NCI-H1417 (cell line): ENCODE results near the gene GORASP2.
"Not testable (repeated sequence)": the region's sequence is repeated elsewhere in the genome, so short reads cannot be mapped to it uniquely, and the experiment has no call there.

ENCODE experiments used
- DNase-seq, 3 experiments: peaks; one replicate each; lab custom pipeline; 2025; lab: John Stamatoyannopoulos, UW

The GORASP2 gene

DNA sequence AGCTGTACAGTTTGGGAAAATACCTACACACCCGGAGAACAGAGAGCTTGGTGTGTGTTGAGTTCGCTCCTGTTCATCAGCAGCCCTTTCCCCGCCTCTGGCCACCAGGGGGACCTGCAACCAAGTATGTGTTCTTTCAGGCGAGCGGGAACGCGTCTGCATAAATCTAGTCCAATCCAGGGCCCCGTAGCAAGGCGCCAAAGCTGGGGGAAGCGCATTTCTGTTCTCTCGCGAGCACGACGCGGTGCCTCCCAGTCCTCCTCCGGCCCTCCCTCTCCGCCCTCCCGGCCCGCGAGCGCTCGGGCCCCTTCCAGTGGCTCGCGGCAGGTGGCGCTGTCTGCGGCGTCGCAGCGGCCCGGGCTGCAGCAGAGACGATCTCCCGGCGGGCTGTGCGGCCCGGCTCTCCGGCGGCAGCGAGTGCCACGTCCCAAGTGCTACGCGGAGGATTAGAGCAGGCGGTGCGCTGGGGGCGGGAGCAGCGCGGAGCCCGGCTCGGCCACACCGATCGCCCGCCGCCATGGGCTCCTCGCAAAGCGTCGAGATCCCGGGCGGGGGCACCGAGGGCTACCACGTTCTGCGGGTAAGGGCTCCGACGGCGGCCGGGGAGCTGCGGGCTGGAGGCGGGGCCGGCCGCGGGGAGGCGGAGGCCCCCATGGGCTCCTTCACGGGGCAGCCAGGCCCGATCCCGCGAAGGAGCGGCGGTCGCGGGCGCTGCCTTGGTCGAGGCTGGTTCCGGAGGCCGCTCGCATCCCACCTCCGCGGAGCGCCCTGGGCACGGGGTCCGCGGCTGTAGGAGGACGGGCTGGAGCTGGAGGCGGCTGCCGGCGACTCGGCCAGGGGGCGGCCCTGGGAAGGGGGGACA is at the start of gene GORASP2:
GORASP2 (plus strand) TSS at position 430 of the 862 bp plus-strand sequence; CDS start at position 518, 88 bp downstream.
- peak; percentile 82 to 93 (median 90) for DNase-seq

DNA sequence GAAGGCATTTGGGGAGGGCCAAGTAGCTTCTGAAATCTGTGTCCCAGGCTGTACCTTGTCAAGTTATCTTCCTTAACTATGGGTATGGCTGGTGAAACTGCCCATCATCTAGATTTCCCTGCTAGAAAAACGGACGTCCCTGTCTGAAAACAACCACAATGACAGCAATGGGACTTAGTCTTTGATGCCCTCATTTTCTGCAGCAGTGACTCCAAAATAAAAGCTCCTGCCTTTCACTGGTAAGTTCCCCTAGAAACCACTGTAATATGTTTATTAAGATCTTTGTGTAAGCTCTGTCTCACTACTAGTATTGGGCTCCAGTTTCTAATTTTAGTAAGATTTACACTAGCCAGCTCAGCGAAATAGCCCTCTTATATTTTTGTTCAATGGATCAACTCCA is 47.2 kb upstream of the GORASP2 start:
- DNase-seq: no peak

DNA sequence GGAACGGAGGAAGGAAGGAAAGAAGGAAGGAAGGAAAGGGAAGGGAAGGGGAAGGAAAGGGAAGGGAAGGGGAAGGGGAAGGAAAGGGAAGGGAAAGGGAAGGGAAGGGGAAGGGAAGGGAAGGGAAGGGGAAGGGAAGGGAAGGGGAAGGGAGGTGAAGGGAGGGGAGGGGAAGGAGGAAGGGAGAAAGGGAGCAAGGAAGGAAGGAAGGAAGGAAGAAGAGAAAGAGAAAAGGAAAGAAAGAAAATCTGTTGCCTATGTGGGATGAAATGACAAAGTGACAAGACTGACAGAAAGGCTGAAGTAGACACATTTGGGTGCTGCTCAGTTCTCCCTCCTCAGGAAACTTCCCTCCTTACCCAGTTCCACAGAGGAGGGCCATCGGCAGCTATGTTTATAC is 46.3 kb upstream of the GORASP2 start:
- no peak for DNase-seq

DNA sequence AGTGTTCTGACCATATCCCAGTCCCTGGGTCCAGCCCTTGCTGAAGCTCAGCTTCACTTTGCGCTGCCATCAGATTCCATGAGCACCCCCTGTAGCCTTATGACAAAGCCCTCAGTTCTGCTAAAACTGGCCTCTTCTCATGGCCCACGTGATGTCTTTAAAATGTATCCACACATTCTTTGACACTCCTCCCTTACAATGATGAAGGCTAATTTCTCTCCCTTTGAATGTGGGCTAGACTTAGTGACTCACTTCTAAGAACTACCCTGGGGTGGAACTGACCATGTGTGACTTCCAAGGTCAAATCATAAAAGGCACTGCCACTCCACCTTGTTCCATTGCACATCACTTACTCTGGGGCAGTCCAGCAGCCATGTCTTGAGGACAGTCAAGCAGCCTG is 45.4 kb upstream of the GORASP2 start:
- no peak for DNase-seq

DNA sequence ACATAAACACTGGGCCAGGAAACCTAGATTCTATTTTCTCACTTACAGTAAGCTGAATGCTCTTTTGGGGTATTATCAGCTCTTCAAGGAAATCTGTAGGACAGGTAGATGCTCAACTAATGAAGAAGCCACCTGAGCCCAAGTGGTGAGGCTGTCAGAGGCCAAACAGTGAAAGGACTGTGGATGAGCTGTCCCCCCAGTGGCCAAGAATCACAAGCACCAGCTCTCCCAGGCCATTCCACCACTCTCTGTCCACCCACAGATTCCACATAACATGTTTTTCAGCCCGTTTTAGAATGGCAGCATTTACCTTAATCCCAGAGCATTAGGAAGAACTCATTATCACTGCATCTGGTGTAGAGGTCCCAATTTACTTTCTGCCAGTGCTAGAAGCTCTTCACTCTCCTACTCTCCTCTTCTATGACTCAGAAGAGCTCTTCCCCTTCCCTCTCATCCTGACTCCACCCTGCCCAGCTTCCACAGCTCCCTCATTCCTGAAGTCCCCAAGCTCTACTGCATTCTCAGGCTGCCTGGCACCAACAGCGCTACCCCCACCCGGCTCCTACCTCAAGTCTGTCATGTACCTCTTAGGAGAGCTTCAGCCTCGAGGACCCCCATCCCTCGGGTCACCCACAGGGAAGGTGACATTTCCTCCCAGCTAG is 43.8 kb upstream of the GORASP2 start:
- DNase-seq: no peak

DNA sequence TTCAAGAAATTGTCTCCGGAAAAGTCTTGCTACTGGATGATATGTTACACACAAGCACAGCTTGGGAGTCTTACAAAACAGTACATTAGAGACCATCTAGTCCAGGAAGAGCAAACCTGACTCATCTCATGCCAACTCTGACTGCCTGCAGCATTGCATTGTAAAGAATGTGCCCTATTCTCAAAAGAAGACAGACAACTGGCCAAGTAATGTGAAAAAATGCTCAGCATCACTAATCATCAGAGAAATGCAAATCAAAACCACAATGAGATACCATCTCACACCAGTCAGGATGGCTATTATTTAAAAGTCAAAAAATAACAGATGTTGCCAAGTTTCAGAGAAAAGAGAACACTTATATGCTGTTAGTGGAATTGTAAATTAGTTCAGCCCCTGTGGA is 42.7 kb upstream of the GORASP2 start:
- no peak for DNase-seq

DNA sequence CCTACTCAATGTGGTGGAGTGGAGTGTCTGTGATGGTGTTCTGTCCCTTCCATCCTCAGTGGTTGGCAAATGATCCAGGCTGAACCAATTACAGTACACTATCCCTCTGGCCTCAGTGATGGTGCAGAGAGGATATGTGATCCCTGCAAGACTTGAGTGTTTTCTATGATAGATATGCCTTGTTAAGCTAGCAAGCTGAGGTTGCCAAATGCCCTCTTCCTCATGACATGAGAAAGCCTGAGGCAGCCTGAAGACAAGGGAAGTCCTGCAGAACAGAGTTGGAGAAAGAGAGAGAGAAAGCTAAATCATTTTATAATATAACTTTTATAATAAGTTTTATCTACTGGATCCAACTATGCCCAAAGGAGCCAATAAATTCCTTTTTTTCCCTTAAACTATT is 41.6 kb upstream of the GORASP2 start:
- DNase-seq: no peak

DNA sequence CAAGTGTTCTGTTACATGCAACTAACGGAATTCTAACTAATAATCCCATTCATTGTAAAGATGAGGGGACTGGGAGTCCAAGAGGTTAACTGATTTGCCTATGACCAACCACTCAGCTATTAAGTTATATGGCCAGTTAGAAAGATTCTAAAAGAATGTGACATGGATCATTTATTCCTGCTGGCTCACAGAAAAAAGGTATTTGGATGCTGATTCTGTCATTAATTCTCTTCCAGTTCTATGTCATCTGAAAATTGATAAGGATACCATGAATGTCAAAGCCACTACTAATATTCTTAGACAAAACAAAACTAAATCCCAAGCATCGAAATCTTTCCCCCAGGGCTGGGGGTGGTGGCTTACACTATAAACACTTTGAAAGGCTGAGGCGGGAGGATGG is 41.2 kb upstream of the GORASP2 start:
- DNase-seq: no peak

DNA sequence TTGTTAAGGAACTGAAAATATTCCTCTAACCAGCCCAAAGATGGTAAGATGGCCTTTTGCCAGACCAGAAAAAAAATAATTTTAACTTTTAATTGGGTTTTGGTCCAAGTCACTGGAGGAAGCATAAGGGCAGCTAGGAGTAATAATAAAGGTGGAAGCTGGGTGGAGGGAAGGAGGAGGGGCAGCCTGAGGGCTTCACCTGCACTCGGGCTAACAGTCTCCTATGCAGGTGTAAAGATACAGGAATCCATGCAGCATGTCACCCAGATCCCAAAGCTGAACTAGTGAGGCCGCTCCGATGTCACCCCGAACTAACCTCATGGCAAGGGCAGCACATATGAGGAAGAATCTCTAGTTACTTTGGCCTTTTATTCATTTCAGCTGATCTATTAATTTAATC is 37.2 kb upstream of the GORASP2 start:
- no peak for DNase-seq

DNA sequence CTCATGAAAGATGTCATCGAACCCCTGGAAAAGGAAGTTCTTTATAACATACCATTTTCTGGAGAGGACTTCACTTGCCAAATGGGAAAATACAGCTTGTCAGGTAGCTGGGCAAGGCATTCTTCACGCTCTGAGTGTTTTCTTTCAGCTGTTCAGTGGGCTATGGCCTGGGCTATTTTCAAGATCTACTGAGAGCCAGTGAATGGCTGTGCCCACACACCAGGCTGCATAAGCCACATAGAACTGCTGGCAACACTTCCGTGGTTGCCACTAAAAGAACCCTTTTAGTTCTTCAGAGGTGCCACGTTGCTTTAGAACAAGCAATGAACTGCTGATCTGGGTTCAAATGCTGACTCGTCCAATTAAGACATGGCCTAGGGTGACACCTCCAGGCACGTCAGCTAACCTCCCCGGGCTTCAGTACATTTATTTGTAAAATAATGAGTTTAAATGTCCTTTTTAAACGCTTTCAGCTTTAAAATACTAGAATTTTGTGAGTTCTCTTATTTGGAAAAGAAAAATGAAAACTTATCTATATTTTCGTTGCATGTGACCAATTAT is 36.6 kb upstream of the GORASP2 start:
- no peak for DNase-seq

DNA sequence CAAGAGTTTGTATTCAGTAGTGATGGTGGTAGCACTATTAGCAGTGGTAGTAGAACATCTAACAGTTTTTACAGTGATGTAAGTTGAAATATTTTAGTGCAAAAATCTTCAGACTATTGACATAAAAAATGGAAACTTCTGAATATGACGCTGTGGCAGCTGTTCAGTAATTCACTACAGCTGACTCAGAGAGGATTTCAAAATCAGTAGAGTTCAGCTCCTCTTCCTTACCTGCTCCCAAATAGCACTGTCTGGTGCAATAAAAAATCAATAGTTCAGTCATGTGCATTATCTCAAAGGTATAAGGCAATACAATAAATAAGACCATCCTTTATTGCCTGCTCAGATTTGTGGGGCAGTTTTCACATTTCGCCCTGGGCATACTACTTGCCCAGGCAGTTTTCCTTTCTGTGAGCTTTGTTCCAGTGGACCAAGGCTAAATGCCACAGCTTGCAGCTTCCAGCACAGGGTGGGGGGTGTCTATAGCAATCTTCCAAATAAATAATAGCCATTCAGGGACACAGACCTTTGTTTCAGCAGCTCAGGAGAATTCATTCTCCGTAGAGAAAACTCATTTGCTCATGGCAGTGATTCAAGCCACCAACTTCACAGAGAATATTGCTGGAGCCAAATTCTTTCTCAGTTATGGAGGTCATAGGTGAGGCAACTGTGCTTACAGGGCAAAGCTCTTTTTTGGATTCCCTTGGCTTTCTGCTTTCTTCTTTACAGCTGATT is 33.9 kb upstream of the GORASP2 start:
- no peak for DNase-seq

DNA sequence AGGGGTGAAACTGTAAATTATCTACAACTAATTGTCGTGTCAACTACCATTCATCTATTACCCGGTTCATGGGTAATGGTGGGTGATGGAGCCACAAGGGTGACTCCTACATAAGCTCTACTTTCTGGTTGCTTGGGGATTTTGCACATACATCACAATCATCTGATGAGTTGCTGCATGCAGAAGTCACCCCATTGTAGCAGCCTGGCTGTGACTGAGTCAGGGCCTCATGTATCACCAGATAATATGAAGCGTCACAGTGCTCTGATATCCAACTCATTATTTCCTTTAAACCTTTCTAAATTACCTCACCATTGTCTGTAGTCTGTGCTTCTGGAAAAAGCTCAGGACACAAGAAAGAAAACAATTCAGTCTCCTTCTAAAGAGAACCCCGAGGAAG is 32.4 kb upstream of the GORASP2 start:
- no peak for DNase-seq

DNA sequence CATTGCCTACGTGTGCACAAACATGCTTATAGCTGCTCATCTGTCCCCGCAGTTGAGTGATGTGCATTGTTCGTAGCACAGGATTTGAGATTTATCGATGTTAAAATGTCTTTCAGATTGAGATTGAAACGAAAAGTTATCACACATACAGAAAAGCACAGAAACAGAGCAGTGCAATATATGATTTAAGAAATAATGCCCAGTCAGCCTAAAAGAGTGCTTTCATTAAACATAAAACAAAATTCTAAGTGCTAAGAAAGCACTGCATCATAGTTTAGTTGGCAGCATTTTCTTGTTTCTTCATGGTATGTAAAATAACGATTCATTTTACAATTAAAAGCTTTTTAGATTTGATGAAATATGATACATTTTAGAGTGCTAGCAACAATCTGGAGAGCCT is 31.9 kb upstream of the GORASP2 start:
- DNase-seq: no peak

DNA sequence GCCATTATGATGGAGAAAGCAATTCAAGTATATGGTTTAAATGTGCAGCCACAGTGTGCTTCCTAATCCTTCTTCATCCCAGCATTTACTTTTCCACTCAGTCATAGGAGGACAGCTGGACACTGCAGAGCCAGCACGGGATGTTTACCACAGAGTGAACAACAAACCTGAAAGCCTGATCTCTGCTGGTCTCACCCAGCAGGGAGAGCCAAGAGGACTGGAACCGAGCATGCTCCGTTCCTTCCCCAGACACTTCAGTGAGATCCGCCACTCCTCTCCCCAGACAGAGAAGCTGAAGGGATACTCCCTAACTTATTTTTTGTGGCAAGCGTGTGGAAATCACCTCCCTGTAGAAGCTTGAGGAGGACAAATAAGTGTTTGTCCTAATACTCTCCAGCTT is 23.2 kb upstream of the GORASP2 start:
- no peak for DNase-seq

DNA sequence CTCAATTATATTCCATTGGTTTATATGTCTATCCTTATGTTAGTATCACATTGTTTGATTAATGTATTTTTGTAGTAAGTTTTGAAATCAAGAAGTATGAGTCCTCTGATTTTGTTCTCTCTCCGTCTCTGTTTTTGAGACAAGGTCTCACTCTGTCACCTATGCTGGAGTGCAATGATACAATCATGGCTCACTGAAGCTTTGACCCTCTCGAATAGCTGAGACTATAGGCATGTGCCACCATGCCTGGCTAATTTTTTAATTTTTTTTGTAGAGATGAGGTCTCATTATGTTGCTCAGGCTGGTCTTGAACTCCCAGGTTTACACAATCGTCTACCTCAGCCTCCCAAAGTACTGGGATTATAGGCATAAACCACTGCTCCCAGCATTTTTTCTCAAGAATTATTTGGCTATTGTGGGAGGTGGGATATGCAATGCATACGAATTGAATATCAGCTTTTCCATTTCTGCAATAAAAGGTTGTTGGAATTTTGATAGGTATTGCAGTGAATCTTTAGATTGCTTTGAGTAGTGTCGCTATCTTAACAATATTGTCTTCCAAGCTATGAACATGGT is 17.7 kb upstream of the GORASP2 start:
- no peak for DNase-seq

DNA sequence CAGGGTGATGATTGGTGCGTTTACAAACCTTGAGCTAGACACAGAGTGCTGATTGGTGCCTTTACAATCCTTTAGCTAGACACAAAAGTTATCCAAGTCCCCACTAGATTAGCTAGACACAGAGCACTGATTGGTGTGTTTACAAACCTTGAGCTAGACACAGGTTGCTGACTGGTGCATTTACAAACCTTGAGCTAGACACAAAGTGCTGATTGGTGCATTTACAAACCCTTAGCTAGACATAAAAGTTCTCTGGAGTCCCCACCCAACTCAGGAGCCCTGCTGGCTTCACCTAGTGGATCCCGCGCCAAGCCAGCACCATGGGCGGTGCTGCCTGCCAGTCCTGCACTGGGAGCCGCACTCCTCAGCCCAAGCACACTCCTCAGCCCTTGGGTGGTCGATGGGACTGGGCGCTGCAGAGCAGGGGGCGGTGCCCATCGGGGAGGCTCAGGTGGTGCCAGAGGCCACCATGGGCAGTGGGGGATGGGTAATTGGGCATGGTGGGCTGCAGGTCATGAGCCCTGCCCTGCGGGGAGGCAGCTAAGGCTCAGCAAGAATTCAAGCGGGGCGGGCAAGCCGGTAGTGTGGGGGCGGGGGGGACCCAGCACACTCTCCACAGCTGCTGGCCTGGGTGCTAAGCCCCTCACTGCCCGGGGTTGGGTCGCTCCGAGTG is 13.9 kb upstream of the GORASP2 start:
- DNase-seq: not testable (repeated sequence)

DNA sequence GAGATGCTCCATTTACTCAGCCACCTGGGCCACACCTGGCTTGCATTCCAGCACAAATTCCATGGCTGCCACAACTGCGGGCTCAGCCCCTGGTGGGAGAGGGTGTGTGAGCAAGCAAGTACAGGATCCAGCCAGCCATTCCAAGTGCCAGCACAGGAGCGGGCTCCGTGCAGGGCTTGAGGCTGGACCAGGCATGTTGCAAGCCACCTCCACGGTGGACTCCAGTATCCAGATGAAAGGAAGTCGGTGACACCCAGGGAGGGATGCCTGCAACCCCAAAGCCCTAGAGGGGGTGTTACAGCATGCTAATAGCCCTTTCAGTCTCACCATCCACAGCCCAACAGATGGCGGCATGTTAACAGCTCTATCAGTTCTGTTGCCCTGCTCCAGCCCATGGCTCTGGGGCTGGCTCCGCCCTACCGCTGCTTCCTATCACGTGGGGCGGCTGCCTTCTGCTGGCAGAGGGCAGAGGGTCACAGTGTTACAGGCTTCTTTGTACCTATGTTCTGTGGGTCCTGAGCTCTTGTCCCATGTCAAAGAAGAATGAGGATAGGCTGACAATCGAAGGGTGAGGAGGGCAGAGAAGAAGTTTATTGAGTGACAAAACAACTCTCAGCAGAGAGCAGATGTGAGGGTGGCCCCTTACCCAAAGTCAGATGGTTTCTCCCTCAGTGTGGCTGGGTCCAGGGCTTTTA is 11.7 kb upstream of the GORASP2 start:
- DNase-seq: no peak

DNA sequence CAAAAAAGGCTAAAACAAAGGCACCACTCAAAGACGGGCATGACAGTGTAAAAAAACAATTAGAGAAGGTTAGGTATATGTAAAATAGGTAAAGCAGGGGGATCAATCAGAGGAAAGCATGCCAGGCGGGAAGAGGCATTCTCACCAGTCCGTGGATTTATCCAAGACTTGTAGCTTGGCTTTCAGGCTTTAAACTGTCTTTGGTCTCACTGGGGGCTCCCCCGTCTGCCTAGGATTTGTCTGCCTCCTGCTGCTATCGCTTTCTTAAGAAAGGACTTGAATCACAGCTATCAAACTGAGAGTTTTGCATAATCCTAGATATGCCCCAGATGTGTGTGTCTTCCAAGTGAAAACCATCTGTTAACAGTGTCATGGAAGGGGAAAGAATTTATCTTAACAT is 11.1 kb upstream of the GORASP2 start:
- DNase-seq: no peak

DNA sequence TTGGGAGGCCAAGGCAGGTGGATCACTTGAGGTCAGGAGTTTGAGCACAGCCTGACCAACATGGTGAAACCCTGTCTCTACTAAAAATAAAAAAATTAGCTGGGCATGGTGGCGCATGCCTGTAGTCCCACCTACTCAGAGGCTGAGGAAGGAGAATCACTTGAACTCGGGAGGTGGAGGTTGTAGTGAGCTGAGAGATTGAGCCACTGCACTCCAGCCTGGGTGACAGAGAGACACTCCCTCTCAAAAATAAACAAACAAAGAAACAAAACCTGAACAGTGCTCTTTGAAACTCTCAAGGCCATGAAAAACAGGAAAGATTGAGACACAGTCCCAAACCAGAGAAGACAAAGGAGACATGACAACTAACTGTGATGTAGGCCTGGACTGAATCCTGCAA is 7.2 kb upstream of the GORASP2 start:
- not testable (repeated sequence) for DNase-seq

DNA sequence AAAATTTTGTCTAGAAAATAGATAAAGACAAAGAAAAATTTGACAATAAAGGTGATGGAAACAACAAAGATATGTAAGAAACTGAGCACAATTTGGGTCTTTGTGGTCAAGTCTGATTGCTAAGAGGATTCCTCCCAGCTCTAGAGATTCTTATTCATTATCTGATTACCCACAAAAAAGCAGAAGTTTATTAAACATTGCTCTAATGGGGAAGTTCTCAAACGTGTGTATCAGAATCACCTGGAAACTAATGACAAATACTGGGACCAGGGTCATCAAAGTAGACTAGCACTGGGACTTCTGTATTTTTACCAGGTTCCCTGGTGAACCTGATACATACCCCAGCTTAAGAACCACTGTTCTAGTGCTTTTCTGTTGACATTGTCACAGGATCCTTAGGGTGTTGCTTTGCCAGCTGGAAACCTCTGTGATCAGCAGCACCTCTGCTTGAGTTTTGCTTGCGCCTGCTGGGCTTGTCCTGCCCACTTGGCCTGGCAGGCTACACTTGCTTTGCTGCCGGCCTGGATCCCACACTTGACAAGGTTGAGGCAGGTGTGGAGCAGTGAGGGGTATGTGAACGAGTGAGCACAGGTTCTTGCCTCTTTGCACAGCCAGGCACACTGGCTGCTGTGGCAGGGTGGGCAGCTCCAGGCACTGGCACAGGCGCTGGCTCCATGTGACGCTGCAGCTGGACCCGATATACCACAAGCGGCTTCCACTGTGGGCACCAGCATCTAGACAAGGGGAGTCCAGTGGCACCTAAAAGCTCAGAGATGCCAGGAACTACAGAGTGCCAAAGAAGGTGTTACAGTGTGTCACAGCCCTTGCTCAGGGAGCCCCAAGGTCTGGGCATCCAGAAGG is 6.2 kb upstream of the GORASP2 start:
- DNase-seq: no peak
